B cell (primary cell): ENCODE results near the gene RGP1. TPM values are rescaled to one million over a fixed set of nuclear protein-coding genes. Genes with fewer than 3 reads are reported as not detected.

Experiments
- ATAC-seq: fragments of 200-7000 bp; cut with Tn5 transposase; one replicate; pipeline ENCODE4 v1.10.0; 2021; ENCODE audit warnings: low read depth, mild to moderate bottlenecking, moderate number of reproducible peaks, moderate library complexity
- CTCF ChIA-PET: fragments of 350-600 bp; sonication (Branson Sonifier 250); formaldehyde crosslinking; loops from one replicate; lab custom pipeline; 2021; ENCODE audit warnings: antibody characterized with exemption, inconsistent platforms; lab: Charles Lee
- POLR2A ChIA-PET: fragments of 350-600 bp; sonication (Branson Sonifier 250); formaldehyde crosslinking; loops from one replicate; lab custom pipeline; 2021; ENCODE audit warnings: antibody characterized with exemption; lab: Charles Lee
- DNase-seq: peaks from one replicate; pipeline ENCODE4 v3.0.0; 2013
- H2AFZ ChIP-seq: 2 replicates; pipeline ENCODE4 v1.6.1; 2012; ENCODE audit warnings: mild to moderate bottlenecking, low read depth, low read length; ENCODE audit not compliant: insufficient read depth, poor library complexity, severe bottlenecking
- H3K27ac ChIP-seq, 2 donors: 1 replicate in 1 of 2; 2 replicates in 1 of 2; pipeline ENCODE4 v1.5.1; 2012 to 2013; ENCODE audit warnings: low read length in 2 of 2, mild to moderate bottlenecking in 2 of 2, moderate library complexity in 1 of 2
- H3K27me3 ChIP-seq, 4 experiments: fragments of 200-600 bp in 1 of 4; sonication (generic) in 1 of 4; replicated peaks in 1 of 4; 1 replicate in 2 of 4; 2 replicates in 2 of 4; pipeline versions ENCODE4 v1.6.1 to v1.7.0; 2013 to 2016; ENCODE audit warnings: low read length in 3 of 4, mild to moderate bottlenecking in 2 of 4, mixed read lengths in 1 of 4, moderate library complexity in 1 of 4; ENCODE audit not compliant: insufficient read depth in 4 of 4, control insufficient read depth in 3 of 4; ENCODE audit errors: control extremely low read depth in 1 of 4
- H3K36me3 ChIP-seq, 2 experiments: replicated peaks in 1 of 2; 1 replicate in 1 of 2; 2 replicates in 1 of 2; pipeline versions ENCODE4 v1.6.1 to v1.7.1; 2013; ENCODE audit warnings: low read length in 1 of 2; ENCODE audit not compliant: insufficient read depth in 2 of 2, control insufficient read depth in 1 of 2; ENCODE audit errors: control extremely low read depth in 1 of 2, extremely low read depth in 1 of 2
- H3K4me1 ChIP-seq, 2 donors: fragments of 200-600 bp in 1 of 2; sonication (generic) in 1 of 2; 1 replicate in 1 of 2; 2 replicates in 1 of 2; pipeline versions ENCODE4 v1.5.1 to v1.6.1; 2013 to 2017; ENCODE audit warnings: low read length in 2 of 2; ENCODE audit not compliant: control insufficient read depth in 2 of 2, insufficient read depth in 2 of 2
- H3K4me2 ChIP-seq: replicated peaks from 2 replicates; pipeline ENCODE3; 2012; ENCODE audit warnings: mild to moderate bottlenecking, low read depth, low read length; ENCODE audit not compliant: poor library complexity, severe bottlenecking
- H3K4me3 ChIP-seq, 5 experiments: fragments of 200-600 bp in 1 of 5; sonication (generic) in 1 of 5; 1 replicate in 3 of 5; 2 replicates in 2 of 5; pipeline versions ENCODE4 v1.5.1 to v1.7.0; 2011 to 2016; ENCODE audit warnings: low read length in 4 of 5, mild to moderate bottlenecking in 4 of 5, low read depth in 2 of 5, control low read depth in 1 of 5, moderate library complexity in 1 of 5; ENCODE audit not compliant: insufficient read depth in 1 of 5; ENCODE audit errors: control extremely low read depth in 1 of 5, extremely low read depth in 1 of 5
- H3K79me2 ChIP-seq: fragments of 200-600 bp; sonication (generic); one replicate; pipeline ENCODE4 v1.6.0; 2016; ENCODE audit warnings: low read length; ENCODE audit not compliant: control insufficient read depth, insufficient read depth
- H3K9ac ChIP-seq: fragments of 200-600 bp; sonication (generic); 2 replicates; pipeline ENCODE4 v1.6.1; 2017; ENCODE audit warnings: mild to moderate bottlenecking, low read length, moderate library complexity
- H3K9me3 ChIP-seq, 3 donors: one replicate each; pipeline versions ENCODE4 v1.6.1 to v1.7.1; 2013; ENCODE audit warnings: low read length in 2 of 3; ENCODE audit not compliant: control insufficient read depth in 2 of 3, insufficient read depth in 1 of 3; ENCODE audit errors: control extremely low read depth in 1 of 3
- H4K20me1 ChIP-seq: 2 replicates; pipeline ENCODE4 v1.6.0; 2012; ENCODE audit warnings: mild to moderate bottlenecking, low read length; ENCODE audit not compliant: insufficient read depth, control insufficient read depth, poor library complexity, severe bottlenecking
- H3K27ac Mint-ChIP-seq: one replicate; pipeline ENCODE4 v1.8.0; 2021; ENCODE audit warnings: mixed read lengths
- H3K27me3 Mint-ChIP-seq: one replicate; pipeline ENCODE4 v1.8.0; 2021; ENCODE audit warnings: mixed read lengths
- H3K4me1 Mint-ChIP-seq: one replicate; pipeline ENCODE4 v1.8.0; 2021; ENCODE audit warnings: mixed read lengths
- H3K4me3 Mint-ChIP-seq: one replicate; pipeline ENCODE4 v1.8.0; 2021; ENCODE audit warnings: mixed read lengths
- H3K9me3 Mint-ChIP-seq: one replicate; pipeline ENCODE4 v1.8.0; 2022; ENCODE audit warnings: mixed read lengths; ENCODE audit not compliant: insufficient read depth
- EZH2 ChIP-seq: IDR thresholded peaks from 2 replicates; pipeline ENCODE4 v1.6.1; 2012; ENCODE audit warnings: borderline replicate concordance, low read depth, mild to moderate bottlenecking, moderate library complexity, low read length; ENCODE audit not compliant: insufficient read depth, poor library complexity, severe bottlenecking
- WGBS: methylation state at CpG from one replicate; pipeline ENCODE4 v1.1.5; 2013; ENCODE audit warnings: missing lambda C conversion rate; ENCODE audit not compliant: insufficient coverage; 5-methylcytosine and 5-hydroxymethylcytosine counted together
- intact Hi-C: fragments of 100-400 bp; cut with micrococcal nuclease; formaldehyde crosslinking; loops from one replicate; pipeline ENCODE4 v1.10.0; 2022
- polyA plus RNA-seq: library from polyadenylated mRNA; depleted of rRNA; stranded (reverse); fragments of >200 nt; gene quantifications from 2 replicates; pipeline ENCODE4 v1.2.3, GENCODE V29; 2012
- total RNA-seq, 2 donors: library from RNA; stranded (reverse); fragments of 120-200 nt in 1 of 2; gene quantifications; 1 replicate in 1 of 2; 2 replicates in 1 of 2; pipeline versions ENCODE4 v1.2.3 to v1.2.4, GENCODE V29; 2013 to 2022
- TF ChIP-seq, protein P1 (sequence below): fragments of 200-600 bp; IDR thresholded peaks from one replicate; pipeline ENCODE4 v1.8.0; 2022; ENCODE audit warnings: antibody characterized with exemption, mild to moderate bottlenecking

RGP1 gene
- total and polyA plus RNA-seq, 2 donors (not counting 1 experiment from before 2014, with no cell fraction given), result 17.6 to 42.3 TPM

DNA sequence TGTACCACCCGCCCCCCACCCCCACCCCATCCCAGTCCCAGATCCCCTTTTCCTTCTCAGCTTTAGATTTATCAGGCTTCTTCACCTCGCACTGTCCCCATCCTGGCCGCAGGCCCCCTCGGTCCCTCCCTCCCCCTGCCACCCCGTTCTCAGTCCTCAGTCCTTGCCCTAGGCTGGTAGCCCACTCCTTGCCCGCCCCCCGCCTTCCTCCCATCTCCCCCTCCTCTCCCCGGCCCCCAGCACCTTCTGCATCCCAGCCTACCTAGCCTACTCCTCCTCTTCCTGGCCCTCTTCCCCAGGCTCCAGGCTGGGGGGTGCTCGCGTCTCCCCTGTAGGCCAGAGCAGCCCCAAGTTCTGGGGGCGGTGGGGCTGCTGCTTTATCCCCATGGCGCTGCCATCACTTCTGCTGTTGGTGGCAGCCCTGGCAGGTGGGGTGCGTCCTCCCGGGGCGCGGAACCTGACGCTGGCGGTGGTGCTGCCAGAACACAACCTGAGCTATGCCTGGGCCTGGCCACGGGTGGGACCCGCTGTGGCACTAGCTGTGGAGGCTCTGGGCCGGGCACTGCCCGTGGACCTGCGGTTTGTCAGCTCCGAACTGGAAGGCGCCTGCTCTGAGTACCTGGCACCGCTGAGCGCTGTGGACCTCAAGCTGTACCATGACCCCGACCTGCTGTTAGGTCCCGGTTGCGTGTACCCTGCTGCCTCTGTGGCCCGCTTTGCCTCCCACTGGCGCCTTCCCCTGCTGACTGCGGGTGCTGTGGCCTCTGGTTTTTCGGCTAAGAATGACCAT, 43.1 kb downstream of the RGP1 start:
- peak overlapping the region; percentile 29 for H3K4me3 Mint-ChIP-seq
- no peaks in the 10 kb centered on the region for H3K9me3 Mint-ChIP-seq
- no peak overlapping the region for H2AFZ ChIP-seq
- intact Hi-C loops, result no loop called here
- TF ChIP-seq, protein P1, sequence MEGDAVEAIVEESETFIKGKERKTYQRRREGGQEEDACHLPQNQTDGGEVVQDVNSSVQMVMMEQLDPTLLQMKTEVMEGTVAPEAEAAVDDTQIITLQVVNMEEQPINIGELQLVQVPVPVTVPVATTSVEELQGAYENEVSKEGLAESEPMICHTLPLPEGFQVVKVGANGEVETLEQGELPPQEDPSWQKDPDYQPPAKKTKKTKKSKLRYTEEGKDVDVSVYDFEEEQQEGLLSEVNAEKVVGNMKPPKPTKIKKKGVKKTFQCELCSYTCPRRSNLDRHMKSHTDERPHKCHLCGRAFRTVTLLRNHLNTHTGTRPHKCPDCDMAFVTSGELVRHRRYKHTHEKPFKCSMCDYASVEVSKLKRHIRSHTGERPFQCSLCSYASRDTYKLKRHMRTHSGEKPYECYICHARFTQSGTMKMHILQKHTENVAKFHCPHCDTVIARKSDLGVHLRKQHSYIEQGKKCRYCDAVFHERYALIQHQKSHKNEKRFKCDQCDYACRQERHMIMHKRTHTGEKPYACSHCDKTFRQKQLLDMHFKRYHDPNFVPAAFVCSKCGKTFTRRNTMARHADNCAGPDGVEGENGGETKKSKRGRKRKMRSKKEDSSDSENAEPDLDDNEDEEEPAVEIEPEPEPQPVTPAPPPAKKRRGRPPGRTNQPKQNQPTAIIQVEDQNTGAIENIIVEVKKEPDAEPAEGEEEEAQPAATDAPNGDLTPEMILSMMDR, result no peak
- TF ChIP-seq EZH2, result no peak
- H3K4me2 ChIP-seq, result no peak overlapping the region
- no peaks in the 10 kb centered on the region for H3K36me3 ChIP-seq
- H3K27ac ChIP-seq, result no peak overlapping the region
- no peak overlapping the region for H3K4me3 ChIP-seq
- peaks cover 5% of the 10 kb centered on the region in 2 donors for H3K4me1 ChIP-seq
- ChIA-PET CTCF (interaction anchor here (1.0 to 2.6 kb wide), 6 partner anchors 17 to 153 kb away, joined by 3 to 24 read pairs (median 6); partner anchors contain the start of gene SPAG8), POLR2A (no interaction called here)
- DNase-seq, result no peak
- WGBS, result 97% methylated on average over 30 of the region's 34 CpGs
- peaks cover 0 to 6% (median 3%) of the 10 kb centered on the region in 4 experiments for H3K27me3 ChIP-seq
- no peak overlapping the region for H3K9ac ChIP-seq
- peaks cover 9% of the 10 kb centered on the region for H3K4me1 Mint-ChIP-seq
- H3K79me2 ChIP-seq, result peaks cover 5% of the 10 kb centered on the region
- H3K27me3 Mint-ChIP-seq, result peaks cover 4% of the 10 kb centered on the region
- H3K9me3 ChIP-seq, result no peaks in the 10 kb centered on the region
- peaks cover 9% of the 10 kb centered on the region for H4K20me1 ChIP-seq
- ATAC-seq, result no peak
- no peak overlapping the region for H3K27ac Mint-ChIP-seq

DNA sequence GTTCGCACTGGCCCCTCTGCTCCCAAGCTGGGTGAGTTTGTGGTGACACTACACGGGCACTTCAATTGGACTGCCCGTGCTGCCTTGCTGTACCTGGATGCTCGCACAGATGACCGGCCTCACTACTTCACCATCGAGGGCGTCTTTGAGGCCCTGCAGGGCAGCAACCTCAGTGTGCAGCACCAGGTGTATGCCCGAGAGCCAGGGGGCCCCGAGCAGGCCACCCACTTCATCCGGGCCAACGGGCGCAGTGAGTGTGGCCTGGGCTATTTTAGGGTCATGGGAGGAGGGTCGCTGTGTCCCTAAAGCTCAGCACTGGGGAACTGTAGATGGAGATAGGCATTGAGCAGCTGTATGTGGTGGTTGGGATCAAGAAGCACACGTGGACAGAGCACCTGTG, 43.7 kb downstream of the RGP1 start:
- Histone ChIP-seq H3K79me2 (peaks cover 5% of the 10 kb centered on the region), H4K20me1 (peaks cover 9% of the 10 kb centered on the region), H3K27ac (no peak overlapping the region), H3K4me1 (peaks cover 5% of the 10 kb centered on the region in 2 donors), H3K9ac (no peak overlapping the region), H3K27me3 (peaks cover 0 to 6% (median 3%) of the 10 kb centered on the region in 4 experiments), H2AFZ (no peak overlapping the region), H3K9me3 (no peaks in the 10 kb centered on the region), H3K4me3 (no peak overlapping the region), H3K4me2 (no peak overlapping the region), H3K36me3 (no peaks in the 10 kb centered on the region)
- ChIA-PET CTCF (interaction anchor here (0.6 to 2.6 kb wide), 6 partner anchors 17 to 152 kb away, joined by 3 to 24 read pairs (median 6); partner anchors contain the start of gene SPAG8), POLR2A (no interaction called here)
- Mint-ChIP-seq H3K27me3 (peaks cover 4% of the 10 kb centered on the region), H3K27ac (no peak overlapping the region), H3K9me3 (no peaks in the 10 kb centered on the region), H3K4me3 (peak overlapping the region; percentile 29), H3K4me1 (peaks cover 9% of the 10 kb centered on the region)
- 97% methylated on average over 14 of the region's 14 CpGs for WGBS
- no peak for TF ChIP-seq EZH2
- TF ChIP-seq, protein P1, result no peak
- intact Hi-C loops, result no loop called here
- no peak for DNase-seq
- ATAC-seq, result no peak
